Transverse colon (tissue), 3 donors: Measurements from ENCODE around the gene GPR61.

Experiments used
- EP300 ChIP-seq: sonication (generic); formaldehyde crosslinking; IDR thresholded peaks from one replicate; pipeline ENCODE4 v1.6.1; 2017; ENCODE audit warnings: antibody characterized with exemption, low read depth
- TF ChIP-seq, protein P1 (sequence below), 5 experiments: fragments of 200-600 bp in 3 of 5; fragments of 450-650 bp in 2 of 5; sonication (generic) in 3 of 5; IDR thresholded peaks; 1 replicate in 2 of 5; 2 replicates in 3 of 5; pipeline ENCODE4 v1.5.1; 2016 to 2017; ENCODE audit warnings: antibody characterized with exemption in 5 of 5, inconsistent platforms in 3 of 5, mild to moderate bottlenecking in 2 of 5, moderate library complexity in 1 of 5

DNA sequence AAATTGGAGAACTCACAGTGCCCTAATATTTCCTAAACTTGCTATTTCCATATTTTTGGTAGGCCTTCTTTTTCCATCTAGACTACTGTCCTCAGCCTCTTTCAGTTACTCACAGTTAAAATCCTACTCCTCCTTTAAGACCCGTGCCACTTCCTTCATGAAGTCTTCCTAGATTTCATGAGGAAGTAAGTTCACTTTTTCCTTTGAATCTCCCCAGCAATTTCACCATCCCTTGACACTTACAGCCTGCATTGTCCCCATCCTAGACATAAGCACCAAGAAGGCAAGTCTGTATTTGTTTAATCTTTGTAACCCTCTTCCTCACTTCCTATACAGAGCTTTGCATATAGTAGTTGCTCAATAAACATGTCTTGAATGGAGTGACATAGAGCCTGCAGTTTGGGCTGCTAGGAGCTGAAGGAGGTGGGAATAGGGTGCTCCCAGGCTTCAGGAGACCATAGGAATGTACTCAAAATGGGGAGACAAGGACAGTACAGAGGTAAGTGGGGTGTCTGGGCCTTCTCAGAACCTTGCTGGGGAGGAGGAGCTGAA, 5.3 kb upstream of the GPR61 start:
- TF ChIP-seq, protein P1, sequence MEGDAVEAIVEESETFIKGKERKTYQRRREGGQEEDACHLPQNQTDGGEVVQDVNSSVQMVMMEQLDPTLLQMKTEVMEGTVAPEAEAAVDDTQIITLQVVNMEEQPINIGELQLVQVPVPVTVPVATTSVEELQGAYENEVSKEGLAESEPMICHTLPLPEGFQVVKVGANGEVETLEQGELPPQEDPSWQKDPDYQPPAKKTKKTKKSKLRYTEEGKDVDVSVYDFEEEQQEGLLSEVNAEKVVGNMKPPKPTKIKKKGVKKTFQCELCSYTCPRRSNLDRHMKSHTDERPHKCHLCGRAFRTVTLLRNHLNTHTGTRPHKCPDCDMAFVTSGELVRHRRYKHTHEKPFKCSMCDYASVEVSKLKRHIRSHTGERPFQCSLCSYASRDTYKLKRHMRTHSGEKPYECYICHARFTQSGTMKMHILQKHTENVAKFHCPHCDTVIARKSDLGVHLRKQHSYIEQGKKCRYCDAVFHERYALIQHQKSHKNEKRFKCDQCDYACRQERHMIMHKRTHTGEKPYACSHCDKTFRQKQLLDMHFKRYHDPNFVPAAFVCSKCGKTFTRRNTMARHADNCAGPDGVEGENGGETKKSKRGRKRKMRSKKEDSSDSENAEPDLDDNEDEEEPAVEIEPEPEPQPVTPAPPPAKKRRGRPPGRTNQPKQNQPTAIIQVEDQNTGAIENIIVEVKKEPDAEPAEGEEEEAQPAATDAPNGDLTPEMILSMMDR (IDR thresholded peaks at IDR 0.05) = no peak
- no peak for TF ChIP-seq EP300
